Psoas muscle (tissue), 8 donors: ENCODE results near the gene TET2. TPM values are rescaled to one million over a fixed set of nuclear protein-coding genes. Genes with fewer than 3 reads are reported as not detected.

ENCODE experiments used
- ATAC-seq, 4 donors: fragments of 200-7000 bp; cut with Tn5 transposase; one replicate each; pipeline ENCODE4 v1.9.1; 2020; ENCODE audit warnings: moderate library complexity in 3 of 4, mild to moderate bottlenecking in 2 of 4
- DNase-seq, 2 donors: peaks; one replicate each; pipeline ENCODE4 v3.0.0-alpha.2; 2020
- H3K27ac ChIP-seq: fragments of 200-600 bp; one replicate; pipeline ENCODE4 v1.8.0; 2022
- H3K27me3 ChIP-seq, 3 donors: fragments of 200-600 bp in 1 of 3; one replicate each; pipeline versions ENCODE4 v1.6.1 to v1.8.0; 2013 to 2022; ENCODE audit warnings: low read length in 2 of 3, mild to moderate bottlenecking in 2 of 3, moderate library complexity in 1 of 3; ENCODE audit not compliant: insufficient read depth in 3 of 3
- H3K36me3 ChIP-seq, 2 donors: fragments of 200-600 bp in 1 of 2; one replicate each; pipeline versions ENCODE4 v1.6.1 to v1.8.0; 2013 to 2022; ENCODE audit warnings: low read depth in 1 of 2, mild to moderate bottlenecking in 1 of 2, moderate library complexity in 1 of 2; ENCODE audit not compliant: insufficient read depth in 1 of 2
- H3K4me1 ChIP-seq: fragments of 200-600 bp; one replicate; pipeline ENCODE4 v1.8.0; 2022
- H3K4me3 ChIP-seq: fragments of 200-600 bp; one replicate; pipeline ENCODE4 v1.8.0; 2022; ENCODE audit warnings: mild to moderate bottlenecking
- H3K9me3 ChIP-seq: fragments of 200-600 bp; one replicate; pipeline ENCODE4 v1.8.0; 2022
- CTCF ChIP-seq: fragments of 200-600 bp; IDR thresholded peaks from one replicate; pipeline ENCODE4 v1.8.0; 2022; ENCODE audit warnings: antibody characterized with exemption
- WGBS, 3 donors: extraction: QIAGEN DNeasy Blood & Tissue Kit; methylation state at CpG; one replicate each; pipeline versions ENCODE4 v1.1.6 to v1.1.7; 2013; 5-methylcytosine and 5-hydroxymethylcytosine counted together
- intact Hi-C, 2 donors: fragments of 100-400 bp; cut with DNase I; formaldehyde crosslinking; loops; one replicate each; pipeline versions ENCODE4 v1.11.0 to v1.14.2; 2022
- polyA plus RNA-seq, 3 donors: library from polyadenylated mRNA; stranded (reverse); fragments of 200-250 nt; gene quantifications; one replicate each; pipeline ENCODE4 v1.2.3, GENCODE V29; 2013
- total RNA-seq, 4 donors: library from RNA; stranded (reverse); fragmentation: NEBNext Ultra II Directional in 2 of 4; extraction: Animal tissue kit (Norgen Biotek cat#: 25700) in 2 of 4; gene quantifications; one replicate each; pipeline versions ENCODE4 v1.2.1 to v1.2.4, GENCODE V29; 2021 to 2023
- donor health status: healthy with polysubstance abuse.
- donor health status: DM: no; HTN: no; CAD: no; lungs with moderate emphysema.
- donor health status: Bipolar disorder and iron deficiency.
- donor health status: healthy.
- donor health status: DM: yes; HTN: yes; CAD: no.
- donor health status: DM: no; HTN: no; CAD: no.
- donor health status: DM: no; HTN: no; CAD: no.
- donor health status: DM: yes; HTN: yes; CAD: no.

Gene TET2
- total and polyA plus RNA-seq, 7 donors: 1.4 to 24.0 (median 12.4) TPM

- no peaks in the 10 kb centered on the region for H3K9me3 ChIP-seq
- H3K36me3 ChIP-seq: no peaks in the 10 kb centered on the region
- H3K27ac ChIP-seq: no peak overlapping the region
- no peaks in the 10 kb centered on the region for H3K4me1 ChIP-seq
- intact Hi-C loops: no loop called here
- no peak for ATAC-seq
- no peaks in the 10 kb centered on the region for H3K27me3 ChIP-seq
- no peak overlapping the region for H3K4me3 ChIP-seq
- DNase-seq: no peak
- no peak for TF ChIP-seq CTCF
Measured at GRCh38 chr4:105120626-105121025, 26.1 kb upstream of the TET2 start.

- Histone ChIP-seq H3K9me3 (no peaks in the 10 kb centered on the region), H3K4me3 (no peak overlapping the region), H3K27ac (no peak overlapping the region), H3K27me3 (no peaks in the 10 kb centered on the region), H3K4me1 (no peaks in the 10 kb centered on the region), H3K36me3 (no peaks in the 10 kb centered on the region)
- intact Hi-C loops: no loop called here
- TF ChIP-seq CTCF: no peak
- no peak for ATAC-seq
- WGBS, 3 donors: 73 to 75% (median 74%) methylated on average over 4 of the region's 4 CpGs
- no peak for DNase-seq
Measured at GRCh38 chr4:105122350-105122749, 24.3 kb upstream of the TET2 start.

GRCh38 chr4:105126311-105127169 is 20.1 kb upstream of the TET2 start:
- no peak for ATAC-seq
- 55 to 73% (median 63%) methylated on average over 3 of the region's 3 CpGs for WGBS, 3 donors
- no peak overlapping the region for H3K27ac ChIP-seq

GRCh38 chr4:105127170-105127445 is 19.6 kb upstream of the TET2 start:
- H3K27me3 ChIP-seq: no peaks in the 10 kb centered on the region
- DNase-seq (no peak), ATAC-seq (no peak)
- no peak overlapping the region for H3K4me3 ChIP-seq
- intact Hi-C loops: no loop called here
- H3K36me3 ChIP-seq: no peaks in the 10 kb centered on the region
- no peak for TF ChIP-seq CTCF
- H3K4me1 ChIP-seq: no peaks in the 10 kb centered on the region
- 70 to 85% (median 83%) methylated on average over 2 of the region's 2 CpGs for WGBS, 3 donors
- H3K27ac ChIP-seq: no peak overlapping the region
- no peaks in the 10 kb centered on the region for H3K9me3 ChIP-seq

More at GRCh38 chr4:105126311-105127169, 20.1 kb upstream of the TET2 start:
- H3K36me3 ChIP-seq: no peaks in the 10 kb centered on the region
- no peak overlapping the region for H3K4me3 ChIP-seq
- TF ChIP-seq CTCF: no peak
- no peaks in the 10 kb centered on the region for H3K9me3 ChIP-seq
- no peaks in the 10 kb centered on the region for H3K27me3 ChIP-seq
- no peaks in the 10 kb centered on the region for H3K4me1 ChIP-seq
- intact Hi-C loops: no loop called here
- DNase-seq: no peak

GRCh38 chr4:105128208-105128607 is 18.5 kb upstream of the TET2 start:
- Histone ChIP-seq H3K27ac (no peak overlapping the region), H3K9me3 (no peaks in the 10 kb centered on the region), H3K4me3 (no peak overlapping the region), H3K36me3 (no peaks in the 10 kb centered on the region), H3K4me1 (no peaks in the 10 kb centered on the region), H3K27me3 (no peaks in the 10 kb centered on the region)
- no peak for TF ChIP-seq CTCF
- DNase-seq (no peak), ATAC-seq (no peak)
- 77 to 83% (median 77%) methylated on average over 1 of the region's 1 CpG for WGBS, 3 donors
- intact Hi-C loops: no loop called here
